Esophagus squamous epithelium (tissue), 5 donors: Measurements from ENCODE around the gene AP2A2. TPM values are rescaled to one million over a fixed set of nuclear protein-coding genes. Genes with fewer than 3 reads are reported as not detected.

ENCODE experiments used
- DNase-seq: peaks from one replicate; lab custom pipeline; 2025; lab: John Stamatoyannopoulos, UW
- H3K27ac ChIP-seq, 4 donors: fragments of 200-600 bp; sonication (generic); one replicate each; pipeline ENCODE4 v1.5.1; 2016 to 2019; ENCODE audit warnings: mild to moderate bottlenecking in 1 of 4
- H3K27me3 ChIP-seq, 4 donors: fragments of 200-600 bp; sonication (generic); 1 replicate in 3 of 4; 2 replicates in 1 of 4; pipeline versions ENCODE4 v1.5.1 to v1.6.0; 2017 to 2021; ENCODE audit warnings: antibody characterized with exemption in 1 of 4
- H3K36me3 ChIP-seq, 3 donors: fragments of 200-600 bp; sonication (generic); one replicate each; pipeline ENCODE4 v1.5.1; 2016 to 2019
- H3K4me1 ChIP-seq, 3 donors: fragments of 200-600 bp; sonication (generic); one replicate each; pipeline ENCODE4 v1.5.1; 2017 to 2019
- H3K4me3 ChIP-seq, 4 donors: fragments of 200-600 bp; sonication (generic); 1 replicate in 3 of 4; 2 replicates in 1 of 4; pipeline ENCODE4 v1.5.1; 2016 to 2019; ENCODE audit warnings: mild to moderate bottlenecking in 2 of 4, moderate library complexity in 1 of 4
- H3K9me3 ChIP-seq, 3 donors: fragments of 200-600 bp; sonication (generic); one replicate each; pipeline ENCODE4 v1.5.1; 2016 to 2019
- POLR2A ChIP-seq, 4 donors: fragments of 450-650 bp; IDR thresholded peaks; one replicate each; pipeline ENCODE4 v1.6.1; 2017; ENCODE audit warnings: antibody characterized with exemption in 4 of 4, mild to moderate bottlenecking in 4 of 4, moderate library complexity in 3 of 4
- WGBS, 2 donors: methylation state at CpG; one replicate each; pipeline ENCODE4 v1.1.5; 2018; 5-methylcytosine and 5-hydroxymethylcytosine counted together
- intact Hi-C: fragments of 100-400 bp; cut with DNase I; formaldehyde crosslinking; loops from one replicate; pipeline ENCODE4 v1.15.0; 2022
- total RNA-seq, 4 donors: library from RNA; depleted of rRNA; stranded (reverse); fragments of >200 nt; gene quantifications; one replicate each; pipeline ENCODE4 v1.1.0, GENCODE V29; 2016
- TF ChIP-seq, protein P1 (sequence below), 6 experiments: fragments of 450-650 bp in 4 of 6; fragments of 200-600 bp in 2 of 6; sonication (generic) in 2 of 6; IDR thresholded peaks; one replicate each; pipeline ENCODE4 v1.5.1; 2016 to 2019; ENCODE audit warnings: antibody characterized with exemption in 6 of 6, mild to moderate bottlenecking in 4 of 6, moderate library complexity in 4 of 6
- donor health status: DM: yes; HTN: yes; CAD: no.

Gene AP2A2
- total RNA-seq, 4 donors from 2014 or later, result 19.8 to 48.6 (median 28.5) TPM

DNA sequence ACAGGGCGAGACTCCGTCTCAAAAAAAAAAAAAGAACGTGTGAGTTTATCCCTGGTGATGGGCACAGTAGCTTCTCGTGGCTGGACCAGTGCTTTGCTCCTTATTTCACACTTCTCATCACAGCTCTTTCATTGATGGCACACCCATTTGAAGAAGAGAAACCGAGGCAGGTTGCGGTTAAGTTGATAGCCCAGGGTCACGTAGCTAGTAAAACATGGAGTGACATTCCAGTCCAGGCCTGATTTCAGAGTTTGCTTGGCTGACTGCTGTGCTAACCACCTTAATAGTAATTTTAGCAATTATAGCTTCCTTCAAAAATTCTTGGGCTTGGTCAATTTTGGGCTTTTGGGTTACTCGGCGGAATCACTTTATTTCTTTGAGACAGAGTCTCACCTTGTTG, 25.8 kb downstream of the AP2A2 start:
- 91 to 95% methylated on average over 9 of the region's 9 CpGs for WGBS, 2 donors
- DNase-seq, result no peak
- intact Hi-C loops, result no loop called here
- Histone ChIP-seq H3K27ac (no peak overlapping the region), H3K36me3 (peaks cover under 1 to 30% (median 15%) of the 10 kb centered on the region in 3 donors), H3K27me3 (no peaks in the 10 kb centered on the region), H3K4me1 (peaks cover 9 to 47% (median 14%) of the 10 kb centered on the region in 3 donors), H3K9me3 (peaks cover 0 to 12% (median 6%) of the 10 kb centered on the region in 3 donors), H3K4me3 (no peak overlapping the region)
- TF ChIP-seq, protein P1, sequence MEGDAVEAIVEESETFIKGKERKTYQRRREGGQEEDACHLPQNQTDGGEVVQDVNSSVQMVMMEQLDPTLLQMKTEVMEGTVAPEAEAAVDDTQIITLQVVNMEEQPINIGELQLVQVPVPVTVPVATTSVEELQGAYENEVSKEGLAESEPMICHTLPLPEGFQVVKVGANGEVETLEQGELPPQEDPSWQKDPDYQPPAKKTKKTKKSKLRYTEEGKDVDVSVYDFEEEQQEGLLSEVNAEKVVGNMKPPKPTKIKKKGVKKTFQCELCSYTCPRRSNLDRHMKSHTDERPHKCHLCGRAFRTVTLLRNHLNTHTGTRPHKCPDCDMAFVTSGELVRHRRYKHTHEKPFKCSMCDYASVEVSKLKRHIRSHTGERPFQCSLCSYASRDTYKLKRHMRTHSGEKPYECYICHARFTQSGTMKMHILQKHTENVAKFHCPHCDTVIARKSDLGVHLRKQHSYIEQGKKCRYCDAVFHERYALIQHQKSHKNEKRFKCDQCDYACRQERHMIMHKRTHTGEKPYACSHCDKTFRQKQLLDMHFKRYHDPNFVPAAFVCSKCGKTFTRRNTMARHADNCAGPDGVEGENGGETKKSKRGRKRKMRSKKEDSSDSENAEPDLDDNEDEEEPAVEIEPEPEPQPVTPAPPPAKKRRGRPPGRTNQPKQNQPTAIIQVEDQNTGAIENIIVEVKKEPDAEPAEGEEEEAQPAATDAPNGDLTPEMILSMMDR (IDR thresholded peaks at IDR 0.05), result no peak
- no peak for TF ChIP-seq POLR2A (IDR thresholded peaks at IDR 0.05)

DNA sequence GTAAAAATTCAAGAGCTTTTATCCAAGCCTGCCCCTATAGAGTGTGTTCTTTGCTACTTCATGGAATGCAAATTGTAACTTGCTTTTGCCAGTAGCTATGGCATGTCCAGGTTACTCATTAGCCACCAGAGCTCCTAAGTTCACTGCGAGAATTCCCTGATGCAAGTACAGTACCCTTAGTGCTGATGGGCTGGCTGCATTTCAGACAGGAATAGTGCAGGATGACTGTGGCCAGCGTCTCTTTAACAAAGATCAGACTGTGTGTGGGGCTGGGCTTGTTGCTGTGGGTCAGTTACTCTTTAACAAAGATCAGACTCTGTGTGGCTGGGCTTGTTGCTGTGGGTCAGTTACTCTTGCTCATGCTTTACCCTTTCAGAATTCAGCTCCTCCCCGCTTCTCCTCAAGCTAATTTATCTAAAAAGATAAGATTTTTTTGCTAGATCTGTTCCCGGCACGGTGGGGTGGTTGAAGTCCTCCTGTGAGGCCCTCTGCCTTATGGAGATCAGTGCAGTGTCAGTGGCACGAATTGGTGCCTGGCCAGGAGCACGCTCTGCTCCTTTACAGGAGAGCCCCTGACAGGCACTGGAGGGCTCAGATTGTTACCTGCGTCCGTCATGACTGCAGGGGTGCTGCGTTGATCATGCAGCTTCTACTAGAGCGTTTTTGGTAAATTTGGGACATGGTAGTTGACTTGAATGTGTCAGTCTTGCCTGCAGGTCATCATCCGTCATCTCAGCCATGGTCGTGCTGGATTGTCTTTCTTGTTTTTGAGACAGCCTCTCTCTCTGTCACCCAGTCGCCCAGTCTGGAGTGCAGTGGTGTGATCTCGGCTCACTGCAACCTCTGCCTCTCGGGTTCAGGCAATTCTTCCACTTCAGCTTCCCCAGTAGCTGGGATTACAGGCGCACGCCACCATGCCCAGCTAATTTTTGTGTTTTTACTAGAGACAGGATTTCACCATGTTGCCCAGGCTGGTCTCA, 27.0 kb downstream of the AP2A2 start:
- no peaks in the 10 kb centered on the region for H3K27me3 ChIP-seq
- WGBS, 2 donors, result 83 to 84% methylated on average over 17 to 18 of the region's 18 CpGs
- peaks cover 0 to 25% (median 15%) of the 10 kb centered on the region in 3 donors for H3K36me3 ChIP-seq
- no peak overlapping the region for H3K27ac ChIP-seq
- DNase-seq, result no peak
- H3K4me1 ChIP-seq, result peaks cover 16 to 59% (median 22%) of the 10 kb centered on the region in 3 donors
- H3K4me3 ChIP-seq, result no peak overlapping the region
- intact Hi-C loops, result no loop called here
- H3K9me3 ChIP-seq, result peaks cover 0 to 12% (median 6%) of the 10 kb centered on the region in 3 donors
- TF ChIP-seq POLR2A (IDR thresholded peaks at IDR 0.05), result no peak
- TF ChIP-seq, protein P1 (IDR thresholded peaks at IDR 0.05), result no peak

DNA sequence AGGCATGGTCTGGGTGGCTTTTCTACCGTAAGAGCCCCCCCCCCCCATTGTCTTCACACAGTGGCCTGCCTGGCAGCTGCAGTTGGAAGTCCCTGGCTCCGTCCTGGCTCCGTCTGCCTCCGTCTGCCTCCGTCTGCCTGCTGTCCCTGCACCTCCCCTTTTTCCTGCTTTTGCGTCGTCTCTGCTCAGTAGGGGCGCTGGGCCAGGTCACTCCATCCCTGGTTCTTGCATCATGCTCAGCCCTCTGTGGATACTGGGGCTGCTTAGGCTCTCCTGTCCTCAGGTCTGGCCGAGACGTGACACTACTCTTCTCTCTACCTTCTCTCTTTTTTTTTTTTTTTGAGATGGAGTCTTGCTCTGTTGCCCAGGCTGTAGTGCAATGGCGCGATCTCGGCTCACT, 27.8 kb downstream of the AP2A2 start:
- H3K9me3 ChIP-seq, result peaks cover 0 to 12% (median 6%) of the 10 kb centered on the region in 3 donors
- H3K4me3 ChIP-seq, result no peak overlapping the region
- TF ChIP-seq, protein P1 (IDR thresholded peaks at IDR 0.05), result no peak
- no peak for TF ChIP-seq POLR2A (IDR thresholded peaks at IDR 0.05)
- DNase-seq, result no peak
- intact Hi-C loops, result no loop called here
- H3K27ac ChIP-seq, result no peak overlapping the region
- H3K27me3 ChIP-seq, result no peaks in the 10 kb centered on the region
- H3K36me3 ChIP-seq, result peaks cover 0 to 20% (median 12%) of the 10 kb centered on the region in 3 donors
- peaks cover 16 to 67% (median 30%) of the 10 kb centered on the region in 3 donors for H3K4me1 ChIP-seq
- WGBS, 2 donors, result 83 to 90% methylated on average over 11 to 13 of the region's 13 CpGs

DNA sequence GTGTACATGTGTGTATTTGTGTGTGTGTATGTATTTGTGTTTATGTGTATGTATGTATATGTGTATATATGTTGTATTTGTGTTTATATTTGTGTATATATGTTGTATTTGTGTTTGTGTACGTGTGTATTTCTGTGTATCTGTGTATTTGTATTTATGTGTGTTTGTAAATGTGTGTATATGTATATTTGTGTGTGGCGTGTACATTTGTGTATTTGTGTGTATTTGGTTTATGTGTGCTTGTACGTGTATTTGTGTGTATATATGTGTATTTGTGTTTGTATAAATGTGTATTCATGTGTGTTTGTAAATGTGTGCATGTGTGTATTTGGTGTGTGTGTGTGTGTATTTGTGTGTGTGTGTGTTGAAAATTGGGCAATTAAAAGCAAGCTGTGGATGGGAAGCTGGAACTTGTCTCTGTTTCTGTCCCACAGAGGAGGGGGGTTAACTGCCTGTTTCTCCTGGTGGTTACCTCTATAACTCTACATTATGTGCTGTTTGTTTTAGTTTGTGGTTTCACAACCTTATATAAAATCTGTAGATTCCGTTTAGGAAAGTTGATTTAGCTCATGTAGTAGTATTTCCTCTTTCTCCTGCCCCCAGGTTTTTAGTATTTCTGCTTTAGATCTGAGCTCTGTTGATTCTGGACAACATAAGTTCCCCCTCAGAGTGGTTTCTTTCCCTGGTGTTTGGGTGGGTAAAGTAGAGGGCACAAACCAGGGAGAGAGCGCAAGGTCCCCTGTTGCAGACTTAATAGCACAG, 28.9 kb downstream of the AP2A2 start:
- H3K27me3 ChIP-seq, result no peaks in the 10 kb centered on the region
- 72 to 80% methylated on average over 5 of the region's 5 CpGs for WGBS, 2 donors
- H3K4me1 ChIP-seq, result peaks cover 16 to 77% (median 40%) of the 10 kb centered on the region in 3 donors
- no peak for TF ChIP-seq POLR2A (IDR thresholded peaks at IDR 0.05)
- TF ChIP-seq, protein P1 (IDR thresholded peaks at IDR 0.05), result no peak
- H3K4me3 ChIP-seq, result no peak overlapping the region
- H3K36me3 ChIP-seq, result peaks cover 3 to 15% (median 4%) of the 10 kb centered on the region in 3 donors
- intact Hi-C loops, result no loop called here
- H3K27ac ChIP-seq, result peak overlapping the region in 2 of 4 donors; percentile 14 to 52
- H3K9me3 ChIP-seq, result peaks cover 0 to 4% (median 2%) of the 10 kb centered on the region in 3 donors
- no peak for DNase-seq
